Cortex of kidney (tissue), 1 donor: ENCODE measurements around the gene DQX1.

Source experiments
- DNase-seq: peaks from one replicate; lab custom pipeline; 2025; lab: John Stamatoyannopoulos, UW

Gene DQX1

GRCh38 chr2:74507926-74508520, 18.0 kb downstream of the DQX1 start:
- no peak for DNase-seq

- peak; percentile 44 for DNase-seq
Measured at GRCh38 chr2:74507145-74507925, 18.7 kb downstream of the DQX1 start, which contains the start of gene PCGF1. Gene PCGF1, minus strand, starts transcription at chr2:74507695. Its CDS starts 27 bp downstream, at chr2:74507668.

- no peak for DNase-seq
Measured at GRCh38 chr2:74505448-74506246, 20.4 kb downstream of the DQX1 start.

- no peak for DNase-seq
Measured at GRCh38 chr2:74504591-74504990, 21.4 kb downstream of the DQX1 start.

GRCh38 chr2:74503506-74504475, 22.2 kb downstream of the DQX1 start:
- no peak for DNase-seq

- DNase-seq = peak; percentile 64
Measured at GRCh38 chr2:74502720-74503505, 23.1 kb downstream of the DQX1 start.

GRCh38 chr2:74502147-74502719, 23.8 kb downstream of the DQX1 start:
- DNase-seq = no peak

GRCh38 chr2:74501335-74502071, 24.5 kb downstream of the DQX1 start:
- DNase-seq = no peak

GRCh38 chr2:74500578-74500946, 25.5 kb downstream of the DQX1 start:
- no peak for DNase-seq

- DNase-seq = no peak
Measured at GRCh38 chr2:74499940-74500577, 26.0 kb downstream of the DQX1 start.

- no peak for DNase-seq
Measured at GRCh38 chr2:74499267-74499939, 26.6 kb downstream of the DQX1 start, which contains the start of gene LBX2. Gene LBX2, minus strand, starts transcription at chr2:74499603. Its CDS starts 66 bp downstream, at chr2:74499537.

GRCh38 chr2:74498500-74499266, 27.3 kb downstream of the DQX1 start:
- DNase-seq = no peak

- no peak for DNase-seq
Measured at GRCh38 chr2:74497777-74498499, 28.1 kb downstream of the DQX1 start.

- DNase-seq = no peak
Measured at GRCh38 chr2:74496997-74497776, 28.8 kb downstream of the DQX1 start.

- DNase-seq = no peak
Measured at GRCh38 chr2:74495440-74495839, 30.6 kb downstream of the DQX1 start.

GRCh38 chr2:74493546-74493945, 32.5 kb downstream of the DQX1 start:
- DNase-seq = no peak
